Right hindlimb (tissue), 1 donor: ENCODE results near the gene RBMS1.
"Not testable (repeated sequence)": the region's sequence is repeated elsewhere in the genome, so short reads cannot be mapped to it uniquely, and the experiment has no call there.

ENCODE experiments used
- DNase-seq: peaks from one replicate; pipeline ENCODE4 v3.0.0-alpha.2; 2018

The RBMS1 gene

GRCh38 chr2:160376576-160376975 is 117.0 kb downstream of the RBMS1 start:
- DNase-seq: no peak

- no peak for DNase-seq
Measured at GRCh38 chr2:160375802-160376469, 117.7 kb downstream of the RBMS1 start.

GRCh38 chr2:160375037-160375436 is 118.6 kb downstream of the RBMS1 start:
- no peak for DNase-seq

- DNase-seq: no peak
Measured at GRCh38 chr2:160373666-160374065, 119.9 kb downstream of the RBMS1 start.

GRCh38 chr2:160373263-160373662 is 120.3 kb downstream of the RBMS1 start:
- DNase-seq: no peak

GRCh38 chr2:160372585-160372984 is 121.0 kb downstream of the RBMS1 start:
- DNase-seq: peak; percentile 37

GRCh38 chr2:160372010-160372356 is 121.6 kb downstream of the RBMS1 start:
- no peak for DNase-seq

GRCh38 chr2:160371251-160372009 is 122.2 kb downstream of the RBMS1 start:
- DNase-seq: no peak

GRCh38 chr2:160368988-160369930 is 124.3 kb downstream of the RBMS1 start:
- DNase-seq: no peak

- peak; percentile 43 for DNase-seq
Measured at GRCh38 chr2:160367887-160368286, 125.7 kb downstream of the RBMS1 start.

GRCh38 chr2:160367139-160367538 is 126.5 kb downstream of the RBMS1 start:
- DNase-seq: not testable (repeated sequence)

GRCh38 chr2:160366474-160366873 is 127.1 kb downstream of the RBMS1 start:
- no peak for DNase-seq

GRCh38 chr2:160365716-160366367 is 127.8 kb downstream of the RBMS1 start:
- DNase-seq: peak; percentile 77

GRCh38 chr2:160364364-160364763 is 129.2 kb downstream of the RBMS1 start:
- no peak for DNase-seq

- no peak for DNase-seq
Measured at GRCh38 chr2:160363961-160364360, 129.6 kb downstream of the RBMS1 start.

- DNase-seq: no peak
Measured at GRCh38 chr2:160363055-160363454, 130.6 kb downstream of the RBMS1 start.

- DNase-seq: no peak
Measured at GRCh38 chr2:160362541-160362940, 131.1 kb downstream of the RBMS1 start.

GRCh38 chr2:160362018-160362417 is 131.6 kb downstream of the RBMS1 start:
- no peak for DNase-seq

- DNase-seq: no peak
Measured at GRCh38 chr2:160360089-160360757, 133.4 kb downstream of the RBMS1 start.

GRCh38 chr2:160358046-160358445 is 135.6 kb downstream of the RBMS1 start:
- DNase-seq: no peak

- no peak for DNase-seq
Measured at GRCh38 chr2:160356485-160356884, 137.1 kb downstream of the RBMS1 start.

GRCh38 chr2:160355080-160355479 is 138.5 kb downstream of the RBMS1 start:
- DNase-seq: no peak
